ENCODE results near the gene PPBP. TPM values are rescaled to one million over a fixed set of nuclear protein-coding genes. Genes with fewer than 3 reads are reported as not detected.

The PPBP gene
- not detected for total RNA-seq

- H3K4me1 ChIP-seq (ENCODE audit: control insufficient read depth in 1 of 2, low read depth in 2 of 2) = no peaks in the 10 kb centered on the region
- no peak within 1 kb of the TSS for H3K4me3 ChIP-seq
- no peak within 1 kb of the TSS for H3K27ac ChIP-seq
- H3K9me3 ChIP-seq = no peaks in the 10 kb centered on the region
- H3K36me3 ChIP-seq = no peaks in the 10 kb centered on the region
- DNase-seq (ENCODE audit: low spot score) = no peak
- no peak for ATAC-seq (ENCODE audit: insufficient number of reproducible peaks, low FRiP score, low read depth)
- H3K27me3 ChIP-seq (replicated peaks; ENCODE audit: insufficient read depth) = no peaks in the 10 kb centered on the region
- TF ChIP-seq, protein P1, sequence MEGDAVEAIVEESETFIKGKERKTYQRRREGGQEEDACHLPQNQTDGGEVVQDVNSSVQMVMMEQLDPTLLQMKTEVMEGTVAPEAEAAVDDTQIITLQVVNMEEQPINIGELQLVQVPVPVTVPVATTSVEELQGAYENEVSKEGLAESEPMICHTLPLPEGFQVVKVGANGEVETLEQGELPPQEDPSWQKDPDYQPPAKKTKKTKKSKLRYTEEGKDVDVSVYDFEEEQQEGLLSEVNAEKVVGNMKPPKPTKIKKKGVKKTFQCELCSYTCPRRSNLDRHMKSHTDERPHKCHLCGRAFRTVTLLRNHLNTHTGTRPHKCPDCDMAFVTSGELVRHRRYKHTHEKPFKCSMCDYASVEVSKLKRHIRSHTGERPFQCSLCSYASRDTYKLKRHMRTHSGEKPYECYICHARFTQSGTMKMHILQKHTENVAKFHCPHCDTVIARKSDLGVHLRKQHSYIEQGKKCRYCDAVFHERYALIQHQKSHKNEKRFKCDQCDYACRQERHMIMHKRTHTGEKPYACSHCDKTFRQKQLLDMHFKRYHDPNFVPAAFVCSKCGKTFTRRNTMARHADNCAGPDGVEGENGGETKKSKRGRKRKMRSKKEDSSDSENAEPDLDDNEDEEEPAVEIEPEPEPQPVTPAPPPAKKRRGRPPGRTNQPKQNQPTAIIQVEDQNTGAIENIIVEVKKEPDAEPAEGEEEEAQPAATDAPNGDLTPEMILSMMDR (IDR thresholded peaks at IDR 0.05) = no peak
Observed at GRCh38 chr4:73988061-73988460, at the start of gene PPBP. Gene PPBP, minus strand, starts transcription at chr4:73988190. Its CDS starts 87 bp downstream, at chr4:73988103.

- peak overlapping the region; percentile 75 for H3K4me3 ChIP-seq
- no peaks in the 10 kb centered on the region for H3K36me3 ChIP-seq
- no peaks in the 10 kb centered on the region for H3K27me3 ChIP-seq (replicated peaks; ENCODE audit: insufficient read depth)
- no peak for DNase-seq (ENCODE audit: low spot score)
- no peak for ATAC-seq (ENCODE audit: insufficient number of reproducible peaks, low FRiP score, low read depth)
- TF ChIP-seq, protein P1 (IDR thresholded peaks at IDR 0.05) = no peak
- H3K9me3 ChIP-seq = no peaks in the 10 kb centered on the region
- H3K27ac ChIP-seq = no peak overlapping the region
- peaks cover 0 to 14% of the 10 kb centered on the region in 2 donors for H3K4me1 ChIP-seq (ENCODE audit: control insufficient read depth in 1 of 2, low read depth in 2 of 2)
Observed at GRCh38 chr4:74037076-74037955, 49.3 kb upstream of the PPBP start.

- Histone ChIP-seq H3K27ac (no peak overlapping the region), H3K4me1 (ENCODE audit: control insufficient read depth in 1 of 2, low read depth in 2 of 2) (peaks cover 0 to 7% of the 10 kb centered on the region in 2 donors), H3K36me3 (no peaks in the 10 kb centered on the region), H3K9me3 (no peaks in the 10 kb centered on the region), H3K27me3 (replicated peaks; ENCODE audit: insufficient read depth) (no peaks in the 10 kb centered on the region), H3K4me3 (no peak overlapping the region)
- ATAC-seq (ENCODE audit: insufficient number of reproducible peaks, low FRiP score, low read depth) = no peak
- TF ChIP-seq, protein P1 (IDR thresholded peaks at IDR 0.05) = no peak
- DNase-seq (ENCODE audit: low spot score) = no peak
Observed at GRCh38 chr4:74033739-74034138, 45.7 kb upstream of the PPBP start.

GRCh38 chr4:74032064-74032463 lies 44.1 kb upstream of the PPBP start:
- Histone ChIP-seq H3K4me3 (no peak overlapping the region), H3K9me3 (no peaks in the 10 kb centered on the region), H3K4me1 (ENCODE audit: control insufficient read depth in 1 of 2, low read depth in 2 of 2) (no peaks in the 10 kb centered on the region), H3K27me3 (replicated peaks; ENCODE audit: insufficient read depth) (no peaks in the 10 kb centered on the region), H3K36me3 (no peaks in the 10 kb centered on the region), H3K27ac (no peak overlapping the region)
- DNase-seq (ENCODE audit: low spot score) (no peak), ATAC-seq (ENCODE audit: insufficient number of reproducible peaks, low FRiP score, low read depth) (no peak)
- TF ChIP-seq, protein P1 (IDR thresholded peaks at IDR 0.05) = no peak

GRCh38 chr4:74031576-74031975 lies 43.6 kb upstream of the PPBP start:
- Histone ChIP-seq H3K27ac (no peak overlapping the region), H3K27me3 (replicated peaks; ENCODE audit: insufficient read depth) (no peaks in the 10 kb centered on the region), H3K36me3 (no peaks in the 10 kb centered on the region), H3K4me1 (ENCODE audit: control insufficient read depth in 1 of 2, low read depth in 2 of 2) (no peaks in the 10 kb centered on the region), H3K9me3 (no peaks in the 10 kb centered on the region), H3K4me3 (no peak overlapping the region)
- DNase-seq (ENCODE audit: low spot score) (no peak), ATAC-seq (ENCODE audit: insufficient number of reproducible peaks, low FRiP score, low read depth) (no peak)
- TF ChIP-seq, protein P1 (IDR thresholded peaks at IDR 0.05) = no peak

All from thoracic aorta (tissue), 2 donors.